PC-3 (cell line): ENCODE data around the gene PFN3. TPM values are rescaled to one million over a fixed set of nuclear protein-coding genes. Genes with fewer than 3 reads are reported as not detected.
A peak's percentile ranks its signal among the peaks of the same experiment; 100 is the strongest.

Experiments
- ATAC-seq: fragments of 200-7000 bp; cut with Tn5 transposase; 2 replicates; pipeline ENCODE4 v1.9.1; 2020; ENCODE audit warnings: mild to moderate bottlenecking, moderate library complexity
- BruUV-seq: library from RNA; stranded (reverse); fragments of 400-500 nt; replicated peaks from 2 replicates; lab custom pipeline; 2021; lab: Mats Ljungman, UMichigan
- CTCF ChIA-PET: fragments of 300-600 bp; sonication (Branson Sonifier 250); formaldehyde crosslinking; loops from one replicate; lab custom pipeline; 2022; ENCODE audit warnings: antibody characterized with exemption; lab: Charles Lee
- POLR2A ChIA-PET: fragments of 300-600 bp; sonication (Branson Sonifier 250); formaldehyde crosslinking; loops from one replicate; lab custom pipeline; 2022; ENCODE audit warnings: antibody characterized with exemption; ENCODE audit not compliant: unreplicated experiment; lab: Charles Lee
- DNase-seq: peaks from one replicate; pipeline ENCODE4 v3.0.0-alpha.2; 2015
- H2AFZ ChIP-seq: fragments of 300-600 bp; sonication (generic); 2 replicates; pipeline ENCODE4 v1.6.0; 2016; ENCODE audit warnings: antibody characterized with exemption, low read length
- H3F3A ChIP-seq: fragments of 300-600 bp; sonication (generic); one replicate; pipeline ENCODE4 v1.6.0; 2017; ENCODE audit warnings: antibody characterized with exemption, low read length, control low read depth, mild to moderate bottlenecking; ENCODE audit not compliant: unreplicated experiment
- H3K27ac ChIP-seq: fragments of 300-600 bp; sonication (generic); 2 replicates; pipeline ENCODE4 v1.5.1; 2016; ENCODE audit warnings: mild to moderate bottlenecking, low read length
- H3K27me3 ChIP-seq: fragments of 300-600 bp; sonication (generic); 2 replicates; pipeline ENCODE4 v1.6.1; 2016; ENCODE audit warnings: low read length, mixed read lengths
- H3K36me3 ChIP-seq: fragments of 300-600 bp; sonication (generic); 2 replicates; pipeline ENCODE4 v1.6.1; 2016; ENCODE audit warnings: low read depth, mixed run types, low read length, mixed read lengths
- H3K4me1 ChIP-seq: fragments of 300-600 bp; sonication (generic); 2 replicates; pipeline ENCODE4 v1.5.1; 2016; ENCODE audit warnings: low read length; ENCODE audit not compliant: insufficient read depth
- H3K4me2 ChIP-seq: fragments of 300-600 bp; sonication (generic); 2 replicates; pipeline ENCODE4 v1.6.0; 2016; ENCODE audit warnings: low read length
- H3K4me3 ChIP-seq: fragments of 300-600 bp; sonication (generic); 2 replicates; pipeline ENCODE4 v1.5.1; 2016; ENCODE audit warnings: mild to moderate bottlenecking, low read length, mixed read lengths
- H3K79me2 ChIP-seq: fragments of 300-600 bp; sonication (generic); 2 replicates; pipeline ENCODE4 v1.6.1; 2017; ENCODE audit warnings: low read length, mixed read lengths
- H3K9ac ChIP-seq: fragments of 300-600 bp; sonication (generic); 2 replicates; pipeline ENCODE4 v1.6.0; 2016; ENCODE audit warnings: mild to moderate bottlenecking, low read length
- H3K9me2 ChIP-seq: fragments of 300-600 bp; sonication (generic); replicated peaks from 2 replicates; pipeline ENCODE4 v1.6.1; 2016; ENCODE audit warnings: mixed run types, low read length, mixed read lengths
- H3K9me3 ChIP-seq: fragments of 300-600 bp; sonication (generic); 2 replicates; pipeline ENCODE4 v1.6.1; 2016; ENCODE audit warnings: low read length, mixed read lengths
- H4K20me1 ChIP-seq: fragments of 300-600 bp; sonication (generic); 2 replicates; pipeline ENCODE4 v1.6.1; 2016; ENCODE audit warnings: low read length, mixed read lengths
- CTCF ChIP-seq: fragments of 300-600 bp; sonication (generic); conservative IDR thresholded peaks from 2 replicates; pipeline ENCODE4 v1.5.1; 2017; ENCODE audit warnings: antibody characterized with exemption, low read depth, mild to moderate bottlenecking, low read length
- EZH2 ChIP-seq: fragments of 300-600 bp; sonication (generic); IDR thresholded peaks from one replicate; pipeline ENCODE4 v1.6.1; 2017; ENCODE audit warnings: antibody characterized with exemption, mild to moderate bottlenecking, low read length; ENCODE audit not compliant: unreplicated experiment
- EZH2phosphoT487 ChIP-seq: fragments of 300-600 bp; sonication (generic); IDR thresholded peaks from 2 replicates; pipeline ENCODE4 v1.6.1; 2018; ENCODE audit warnings: mild to moderate bottlenecking, antibody characterized with exemption, low read length, borderline replicate concordance
- intact Hi-C: fragments of 100-400 bp; cut with micrococcal nuclease; formaldehyde crosslinking; loops from 2 replicates; pipeline ENCODE4 v1.9.0; 2023
- total RNA-seq: library from RNA; depleted of rRNA; stranded (reverse); fragments of >200 nt; gene quantifications from 2 replicates; pipeline ENCODE4 v1.2.3, GENCODE V29; 2014

Gene PFN3
- total RNA-seq, 1 experiment from 2014 or later = not detected

- H3K27me3 ChIP-seq = no peaks in the 10 kb centered on the region
- peak overlapping the region; percentile 99 for H3K4me2 ChIP-seq
- peak overlapping the region; percentile 70 for H3K9ac ChIP-seq
- intact Hi-C loops = loop anchor here (1.0 to 2.0 kb wide), 5 partner anchors 12 to 288 kb away; partner anchors contain the start of genes GRK6 and PDLIM7
- peak overlapping the region; percentile 22; the same call in 1 of the 2 replicates for H3K27ac ChIP-seq
- TF ChIP-seq EZH2phosphoT487 (no peak), CTCF (peak; percentile 71), EZH2 (no peak)
- H3K4me1 ChIP-seq = peaks cover 13% of the 10 kb centered on the region
- ChIA-PET CTCF (interaction anchor here (0.6 to 3.1 kb wide), 13 partner anchors 12 to 101 kb away, joined by 3 to 36 read pairs (median 7); partner anchors contain the start of gene GRK6), POLR2A (interaction anchor here (0.5 to 1.1 kb wide), 4 partner anchors 12 to 52 kb away, joined by 3 read pairs; no protein-coding TSS in a partner anchor)
- H2AFZ ChIP-seq = peak overlapping the region; percentile 86
- no peaks in the 10 kb centered on the region for H3K9me2 ChIP-seq
- H3K4me3 ChIP-seq = peak overlapping the region; percentile 80
- no peaks in the 10 kb centered on the region for H3K9me3 ChIP-seq
- DNase-seq (peak; percentile 88), ATAC-seq (peak; percentile 68)
- no peaks in the 10 kb centered on the region for H3K79me2 ChIP-seq
- no peaks in the 10 kb centered on the region for H4K20me1 ChIP-seq
- H3F3A ChIP-seq = no peaks in the 10 kb centered on the region
- H3K36me3 ChIP-seq = no peaks in the 10 kb centered on the region
- BruUV-seq = TSS peak; percentile 51
Observed at GRCh38 chr5:177402271-177403043, 2.0 kb upstream of the PFN3 start.

- H2AFZ ChIP-seq = no peak overlapping the region
- no peaks in the 10 kb centered on the region for H3K9me2 ChIP-seq
- H3F3A ChIP-seq = no peaks in the 10 kb centered on the region
- no peak for TF ChIP-seq CTCF
- no peak for TF ChIP-seq EZH2phosphoT487
- no peak for TF ChIP-seq EZH2
- no peak overlapping the region for H3K4me3 ChIP-seq
- H3K79me2 ChIP-seq = no peaks in the 10 kb centered on the region
- ChIA-PET CTCF (no interaction called here), POLR2A (no interaction called here)
- no TSS peak for BruUV-seq
- H3K36me3 ChIP-seq = no peaks in the 10 kb centered on the region
- H3K27ac ChIP-seq = no peak overlapping the region
- no peaks in the 10 kb centered on the region for H3K9me3 ChIP-seq
- no peaks in the 10 kb centered on the region for H3K27me3 ChIP-seq
- ATAC-seq (no peak), DNase-seq (no peak)
- H4K20me1 ChIP-seq = no peaks in the 10 kb centered on the region
- no peak overlapping the region for H3K4me2 ChIP-seq
- intact Hi-C loops = no loop called here
- H3K4me1 ChIP-seq = peaks cover 6% of the 10 kb centered on the region
- H3K9ac ChIP-seq = no peak overlapping the region
Observed at GRCh38 chr5:177397875-177398390, 2.5 kb downstream of the PFN3 start.
